22Rv1 (cell line): Measurements from ENCODE around the gene NCLN.

Source experiments
- ZFX ChIP-seq: fragments of 450-650 bp; IDR thresholded peaks from 2 replicates; pipeline ENCODE4 v1.6.1; 2017; ENCODE audit warnings: antibody characterized with exemption, borderline replicate concordance
- TF ChIP-seq, protein P1 (sequence below): fragments of 450-650 bp; IDR thresholded peaks from 2 replicates; pipeline ENCODE4 v1.5.1; 2017; ENCODE audit warnings: mild to moderate bottlenecking

DNA sequence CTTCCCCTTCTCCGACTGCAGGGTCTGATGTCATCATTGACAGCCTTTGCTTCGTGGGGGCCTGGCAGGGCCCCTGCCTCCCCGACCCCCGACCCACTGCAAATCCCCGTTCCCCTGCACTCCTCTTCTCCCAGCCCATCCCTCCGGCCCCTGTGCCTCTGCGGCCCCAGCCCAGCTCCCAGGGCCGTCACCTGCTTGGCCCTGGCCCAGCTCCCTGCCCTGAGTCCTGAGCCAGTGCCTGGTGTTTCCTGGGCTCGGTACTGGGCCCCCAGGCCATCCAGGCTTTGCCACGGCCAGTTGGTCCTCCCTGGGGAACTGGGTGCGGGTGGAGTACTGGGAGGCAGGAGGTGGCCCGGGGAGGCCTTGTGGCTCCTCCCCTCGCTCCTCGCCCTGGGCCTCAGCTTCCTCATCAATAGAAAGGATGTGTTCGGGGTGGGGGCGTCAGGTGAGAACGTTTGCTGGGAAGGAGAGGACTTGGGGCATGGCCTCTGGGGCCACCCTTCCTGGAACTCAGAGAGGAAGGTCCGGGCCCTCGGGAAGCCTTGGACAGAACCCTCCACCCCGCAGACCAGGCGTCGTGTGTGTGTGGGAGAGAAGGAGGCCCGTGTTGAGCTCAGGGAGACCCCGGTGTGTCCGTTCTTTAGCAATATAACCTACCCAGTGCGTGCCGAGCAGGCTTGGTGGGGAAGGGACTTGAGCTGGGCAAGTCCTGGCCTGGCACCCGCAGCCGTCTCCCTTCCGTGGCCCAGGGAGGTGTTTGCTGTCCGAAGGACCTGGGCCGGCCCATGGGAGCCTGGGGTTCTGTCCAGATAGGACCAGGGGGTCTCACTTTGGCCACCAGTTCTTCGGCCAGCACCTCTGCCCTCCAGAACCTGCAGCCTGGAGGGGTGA, 22.8 kb downstream of the NCLN start:
- TF ChIP-seq, protein P1, sequence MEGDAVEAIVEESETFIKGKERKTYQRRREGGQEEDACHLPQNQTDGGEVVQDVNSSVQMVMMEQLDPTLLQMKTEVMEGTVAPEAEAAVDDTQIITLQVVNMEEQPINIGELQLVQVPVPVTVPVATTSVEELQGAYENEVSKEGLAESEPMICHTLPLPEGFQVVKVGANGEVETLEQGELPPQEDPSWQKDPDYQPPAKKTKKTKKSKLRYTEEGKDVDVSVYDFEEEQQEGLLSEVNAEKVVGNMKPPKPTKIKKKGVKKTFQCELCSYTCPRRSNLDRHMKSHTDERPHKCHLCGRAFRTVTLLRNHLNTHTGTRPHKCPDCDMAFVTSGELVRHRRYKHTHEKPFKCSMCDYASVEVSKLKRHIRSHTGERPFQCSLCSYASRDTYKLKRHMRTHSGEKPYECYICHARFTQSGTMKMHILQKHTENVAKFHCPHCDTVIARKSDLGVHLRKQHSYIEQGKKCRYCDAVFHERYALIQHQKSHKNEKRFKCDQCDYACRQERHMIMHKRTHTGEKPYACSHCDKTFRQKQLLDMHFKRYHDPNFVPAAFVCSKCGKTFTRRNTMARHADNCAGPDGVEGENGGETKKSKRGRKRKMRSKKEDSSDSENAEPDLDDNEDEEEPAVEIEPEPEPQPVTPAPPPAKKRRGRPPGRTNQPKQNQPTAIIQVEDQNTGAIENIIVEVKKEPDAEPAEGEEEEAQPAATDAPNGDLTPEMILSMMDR: no peak
- TF ChIP-seq ZFX: no peak
